Germinal center (tissue), 1 donor: ENCODE results near the gene SEMA4C.
"Not testable (repeated sequence)": the region's sequence is repeated elsewhere in the genome, so short reads cannot be mapped to it uniquely, and the experiment has no call there.

ENCODE experiments used
- DNase-seq: peaks from one replicate; pipeline ENCODE4 v3.0.0; 2012; ENCODE audit warnings: mixed read lengths, low spot score

Gene SEMA4C

GRCh38 chr2:96866586-96866985 lies 3.3 kb downstream of the SEMA4C start:
- DNase-seq: no peak

- DNase-seq: no peak
Observed at GRCh38 chr2:96866149-96866548, 3.7 kb downstream of the SEMA4C start.

- no peak for DNase-seq
Observed at GRCh38 chr2:96865654-96866053, 4.2 kb downstream of the SEMA4C start.

- no peak for DNase-seq
Observed at GRCh38 chr2:96864343-96865091, 5.4 kb downstream of the SEMA4C start.

GRCh38 chr2:96863575-96864342 lies 6.1 kb downstream of the SEMA4C start:
- DNase-seq: no peak

- DNase-seq: not testable (repeated sequence)
Observed at GRCh38 chr2:96863056-96863455, 6.8 kb downstream of the SEMA4C start.

GRCh38 chr2:96861074-96861473 lies 8.8 kb downstream of the SEMA4C start:
- no peak for DNase-seq

- no peak for DNase-seq
Observed at GRCh38 chr2:96860065-96861029, 9.5 kb downstream of the SEMA4C start.

- no peak for DNase-seq
Observed at GRCh38 chr2:96859681-96860064, 10.2 kb downstream of the SEMA4C start.

GRCh38 chr2:96859099-96859649 lies 10.7 kb downstream of the SEMA4C start:
- no peak for DNase-seq

GRCh38 chr2:96857667-96858372 lies 12.1 kb downstream of the SEMA4C start, which contains the start of gene ANKRD39:
Gene ANKRD39 (minus strand): TSS chr2:96858016. CDS start chr2:96857987, 29 bp downstream.
- peak; percentile 99 for DNase-seq

GRCh38 chr2:96856776-96857666 lies 12.9 kb downstream of the SEMA4C start:
- peak; percentile 71 for DNase-seq

GRCh38 chr2:96853321-96853720 lies 16.6 kb downstream of the SEMA4C start:
- no peak for DNase-seq

- no peak for DNase-seq
Observed at GRCh38 chr2:96852667-96853066, 17.2 kb downstream of the SEMA4C start.

GRCh38 chr2:96848264-96848663 lies 21.6 kb downstream of the SEMA4C start:
- DNase-seq: no peak

GRCh38 chr2:96847586-96847985 lies 22.3 kb downstream of the SEMA4C start:
- DNase-seq: no peak

GRCh38 chr2:96846825-96847224 lies 23.1 kb downstream of the SEMA4C start:
- DNase-seq: no peak

GRCh38 chr2:96844405-96844808 lies 25.5 kb downstream of the SEMA4C start:
- DNase-seq: no peak

GRCh38 chr2:96843538-96844268 lies 26.2 kb downstream of the SEMA4C start, which contains the start of gene ANKRD23:
Gene ANKRD23 (minus strand): TSS chr2:96844021. CDS start chr2:96843992, 29 bp downstream.
- no peak for DNase-seq
